OCI-LY7 (cell line): ENCODE measurements around the gene MRPS2. TPM values are rescaled to one million over a fixed set of nuclear protein-coding genes. Genes with fewer than 3 reads are reported as not detected.
A peak's percentile ranks its signal among the peaks of the same experiment; 100 is the strongest.

ENCODE experiments used
- BruUV-seq: library from RNA; stranded (reverse); fragments of 400-500 nt; replicated peaks from 2 replicates; lab custom pipeline; 2021; lab: Mats Ljungman, UMichigan
- CTCF ChIA-PET: fragments of 300-600 bp; sonication (Branson Sonifier 250); formaldehyde crosslinking; loops from one replicate; lab custom pipeline; 2022; ENCODE audit warnings: antibody characterized with exemption; ENCODE audit not compliant: unreplicated experiment; lab: Charles Lee
- POLR2A ChIA-PET: fragments of 300-600 bp; sonication (Branson Sonifier 250); formaldehyde crosslinking; loops from one replicate; lab custom pipeline; 2022; ENCODE audit warnings: antibody characterized with exemption; lab: Charles Lee
- DNase-seq: peaks from one replicate; pipeline ENCODE4 v3.0.0-alpha.2; 2015; ENCODE audit warnings: low spot score
- H2AFZ ChIP-seq: fragments of 200-600 bp; sonication (generic), shearing (Covaris generic); 2 replicates; pipeline ENCODE4 v1.6.1; 2014; ENCODE audit warnings: mild to moderate bottlenecking, antibody characterized with exemption, low read length, moderate library complexity
- H3K27ac ChIP-seq: fragments of 200-600 bp; sonication (generic); 2 replicates; pipeline ENCODE4 v1.5.1; 2014; ENCODE audit warnings: mixed run types, low read depth, mild to moderate bottlenecking, moderate library complexity, low read length, inconsistent platforms; ENCODE audit not compliant: poor library complexity, severe bottlenecking
- H3K36me3 ChIP-seq: fragments of 200-600 bp; sonication (generic); 2 replicates; pipeline ENCODE4 v1.6.1; 2014; ENCODE audit warnings: mild to moderate bottlenecking, antibody characterized with exemption, low read length, moderate library complexity, mixed read lengths; ENCODE audit not compliant: insufficient read depth
- H3K4me1 ChIP-seq: fragments of 200-600 bp; sonication (generic); 2 replicates; pipeline ENCODE4 v1.5.1; 2014; ENCODE audit warnings: mild to moderate bottlenecking, low read length; ENCODE audit not compliant: insufficient read depth, poor library complexity, severe bottlenecking
- H3K4me2 ChIP-seq: fragments of 200-600 bp; sonication (generic); 2 replicates; pipeline ENCODE4 v1.6.1; 2014; ENCODE audit warnings: mild to moderate bottlenecking, low read length
- H3K4me3 ChIP-seq: fragments of 200-600 bp; sonication (generic); 2 replicates; pipeline ENCODE4 v1.5.1; 2014; ENCODE audit warnings: mild to moderate bottlenecking, low read depth, low read length; ENCODE audit not compliant: poor library complexity, severe bottlenecking
- H3K79me2 ChIP-seq: fragments of 200-600 bp; sonication (generic); 2 replicates; pipeline ENCODE4 v1.6.1; 2016; ENCODE audit warnings: low read depth, mild to moderate bottlenecking, low read length, moderate library complexity, mixed read lengths; ENCODE audit not compliant: insufficient read depth
- H3K9me2 ChIP-seq: fragments of 200-600 bp; sonication (generic); 2 replicates; pipeline ENCODE4 v1.6.1; 2016; ENCODE audit warnings: mild to moderate bottlenecking, low read length, mixed read lengths; ENCODE audit not compliant: insufficient read depth
- H3K9me3 ChIP-seq: fragments of 200-600 bp; sonication (generic); 2 replicates; pipeline ENCODE4 v1.6.1; 2014; ENCODE audit warnings: mild to moderate bottlenecking, mixed run types, low read length, mixed read lengths
- H4K20me1 ChIP-seq: fragments of 200-600 bp; sonication (generic); 2 replicates; pipeline ENCODE4 v1.6.1; 2014; ENCODE audit warnings: mild to moderate bottlenecking, antibody characterized with exemption, low read length, moderate library complexity, mixed read lengths; ENCODE audit not compliant: insufficient read depth
- CTCF ChIP-seq: fragments of 200-600 bp; sonication (generic); conservative IDR thresholded peaks from 2 replicates; pipeline ENCODE4 v1.5.1; 2014; ENCODE audit warnings: mild to moderate bottlenecking, antibody characterized with exemption, low read length, moderate library complexity, mixed read lengths
- EZH2phosphoT487 ChIP-seq: fragments of 200-600 bp; sonication (generic); IDR thresholded peaks from 2 replicates; pipeline ENCODE4 v1.6.1; 2018; ENCODE audit warnings: low read depth, borderline replicate concordance, mild to moderate bottlenecking, mixed run types, antibody characterized with exemption, low read length, moderate library complexity, mixed read lengths
- intact Hi-C: fragments of 100-400 bp; cut with micrococcal nuclease; formaldehyde crosslinking; loops from one replicate; pipeline ENCODE4 v1.10.0; 2022; ENCODE audit not compliant: unreplicated experiment
- total RNA-seq, 2 experiments: library from RNA; depleted of rRNA in 1 of 2; stranded (reverse); fragments of >200 nt in 1 of 2; shearing (Covaris generic) in 1 of 2; gene quantifications; 2 replicates each; pipeline ENCODE4 v1.2.3, GENCODE V29; 2014 to 2022

Gene MRPS2
- total RNA-seq, 2 experiments from 2014 or later = 42.7 to 55.7 TPM

- Histone ChIP-seq H3K4me3 (no peak overlapping the region), H3K4me2 (no peak overlapping the region), H3K9me2 (no peaks in the 10 kb centered on the region), H3K9me3 (no peaks in the 10 kb centered on the region), H3K4me1 (no peaks in the 10 kb centered on the region), H3K27ac (no peak overlapping the region), H2AFZ (no peak overlapping the region), H4K20me1 (no peaks in the 10 kb centered on the region; the same call in 1 of the 2 replicates), H3K79me2 (no peaks in the 10 kb centered on the region), H3K36me3 (no peaks in the 10 kb centered on the region)
- ChIA-PET CTCF (no interaction called here), POLR2A (interaction anchor here (0.6 to 1.2 kb wide), 2 partner anchors 20 to 92 kb away, joined by 3 to 4 read pairs; no protein-coding TSS in a partner anchor)
- no TSS peak for BruUV-seq
- TF ChIP-seq EZH2phosphoT487 (no peak), CTCF (no peak)
- intact Hi-C loops = no loop called here
- DNase-seq = no peak
Observed at GRCh38 chr9:135473972-135474543, 26.4 kb upstream of the MRPS2 start.

- CTCF ChIA-PET = no interaction called here
- DNase-seq = peak; percentile 25
- Histone ChIP-seq H3K36me3 (no peaks in the 10 kb centered on the region), H4K20me1 (no peaks in the 10 kb centered on the region), H3K9me2 (no peaks in the 10 kb centered on the region), H3K4me3 (no peak overlapping the region), H3K9me3 (no peaks in the 10 kb centered on the region), H2AFZ (no peak overlapping the region), H3K79me2 (no peaks in the 10 kb centered on the region), H3K27ac (no peak overlapping the region), H3K4me2 (no peak overlapping the region), H3K4me1 (no peaks in the 10 kb centered on the region)
- peak; percentile 65 for TF ChIP-seq CTCF
- no peak for TF ChIP-seq EZH2phosphoT487
- POLR2A ChIA-PET = no interaction called here
- intact Hi-C loops = no loop called here
- no TSS peak for BruUV-seq
Observed at GRCh38 chr9:135474915-135475314, 25.6 kb upstream of the MRPS2 start.

DNA sequence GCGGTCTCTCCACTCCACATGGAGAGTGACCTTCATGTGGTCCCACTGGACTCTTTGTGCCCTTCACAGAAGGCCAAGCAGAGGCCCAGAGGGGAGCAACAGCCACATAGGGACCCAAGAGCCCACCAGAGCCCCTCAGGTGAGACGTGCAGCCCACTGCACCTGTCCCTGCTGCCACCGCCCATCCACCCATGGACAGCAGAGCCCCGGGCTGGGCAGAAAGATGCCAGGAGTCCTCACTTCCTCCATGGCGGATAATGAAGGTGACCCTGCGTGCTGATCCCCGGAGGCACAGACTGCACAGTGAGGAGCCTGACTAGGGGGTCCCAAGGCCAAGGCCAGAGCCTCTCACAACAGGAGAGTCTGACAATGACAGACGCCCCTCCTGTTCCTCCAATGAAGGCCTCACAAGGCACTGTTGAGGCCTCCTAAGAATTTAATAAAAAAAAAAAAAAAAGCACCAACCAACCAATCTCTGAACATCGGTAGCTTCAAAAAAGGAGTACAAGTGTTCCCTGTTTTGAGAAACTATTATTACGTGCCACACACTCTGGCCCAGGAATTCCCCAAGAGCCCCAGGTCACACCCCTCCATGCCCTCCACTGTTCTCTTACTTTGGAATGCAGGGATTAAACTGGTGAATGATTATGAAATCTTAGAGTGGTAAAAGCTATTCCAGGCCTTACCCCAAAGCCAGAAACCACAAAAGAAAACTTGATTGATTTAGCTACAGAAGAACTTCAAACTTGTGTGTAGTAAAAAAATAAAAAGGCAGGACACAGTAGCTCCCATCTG is 23.7 kb upstream of the MRPS2 start:
- no peak overlapping the region for H2AFZ ChIP-seq
- no peak for TF ChIP-seq EZH2phosphoT487
- no peak for TF ChIP-seq CTCF
- BruUV-seq = no TSS peak
- H4K20me1 ChIP-seq = no peaks in the 10 kb centered on the region
- no peak overlapping the region for H3K4me2 ChIP-seq
- DNase-seq = no peak
- H3K4me1 ChIP-seq = no peaks in the 10 kb centered on the region
- H3K9me2 ChIP-seq = no peaks in the 10 kb centered on the region
- ChIA-PET CTCF (interaction anchor here (0.5 kb wide), 1 partner anchor 257 kb away, joined by 19 read pairs; no protein-coding TSS in a partner anchor), POLR2A (no interaction called here)
- H3K9me3 ChIP-seq = no peaks in the 10 kb centered on the region
- H3K36me3 ChIP-seq = no peaks in the 10 kb centered on the region
- no peak overlapping the region for H3K4me3 ChIP-seq
- no peak overlapping the region for H3K27ac ChIP-seq
- no peaks in the 10 kb centered on the region for H3K79me2 ChIP-seq
- intact Hi-C loops = no loop called here
